ENCODE measurements around the gene PAK1. TPM values are rescaled to one million over a fixed set of nuclear protein-coding genes. Genes with fewer than 3 reads are reported as not detected.

The PAK1 gene
- total and polyA plus RNA-seq, 12 donors: 12.4 to 31.5 (median 23.4) TPM

GRCh38 chr11:77403211-77403610, 70.7 kb downstream of the PAK1 start:
- TF ChIP-seq CTCF (IDR thresholded peaks at IDR 0.05) (no peak), POLR2A (IDR thresholded peaks at IDR 0.05) (no peak)
- Histone ChIP-seq H3K36me3 (replicated peaks in 1 of 2) (no peaks in the 10 kb centered on the region), H3K4me3 (no peak overlapping the region), H3K27ac (no peak overlapping the region), H3K9me3 (replicated peaks in 1 of 3) (no peaks in the 10 kb centered on the region), H3K27me3 (no peaks in the 10 kb centered on the region), H3K4me1 (replicated peaks in 1 of 2) (peaks cover 5 to 12% of the 10 kb centered on the region in 2 donors)
- intact Hi-C loops (cut with DNase I): no loop called here
- 96 to 100% (median 97%) methylated on average over 1 of the region's 1 CpG for WGBS, 4 donors
- DNase-seq: no peak

- no peak for TF ChIP-seq POLR2A (IDR thresholded peaks at IDR 0.05)
- 85 to 95% (median 89%) methylated on average over 3 of the region's 3 CpGs for WGBS, 4 donors
- Histone ChIP-seq H3K9me3 (replicated peaks in 1 of 3) (no peaks in the 10 kb centered on the region), H3K36me3 (replicated peaks in 1 of 2) (no peaks in the 10 kb centered on the region), H3K4me3 (no peak overlapping the region), H3K4me1 (replicated peaks in 1 of 2) (peaks cover 2% of the 10 kb centered on the region in 2 donors), H3K27me3 (no peaks in the 10 kb centered on the region), H3K27ac (no peak overlapping the region)
- no peak for DNase-seq
- intact Hi-C loops (cut with DNase I): no loop called here
Measured at GRCh38 chr11:77402218-77402556, 71.7 kb downstream of the PAK1 start.

- intact Hi-C loops (cut with DNase I): no loop called here
- no peak for DNase-seq
- no peaks in the 10 kb centered on the region for H3K27me3 ChIP-seq
- H3K9me3 ChIP-seq (replicated peaks in 1 of 3): no peaks in the 10 kb centered on the region
- no peak overlapping the region for H3K27ac ChIP-seq
- no peak for TF ChIP-seq CTCF (IDR thresholded peaks at IDR 0.05)
- no peak for TF ChIP-seq POLR2A (IDR thresholded peaks at IDR 0.05)
- no peak overlapping the region for H3K4me3 ChIP-seq
- H3K36me3 ChIP-seq (replicated peaks in 1 of 2): no peaks in the 10 kb centered on the region
- no peaks in the 10 kb centered on the region for H3K4me1 ChIP-seq (replicated peaks in 1 of 2)
- 93 to 98% (median 96%) methylated on average over 2 of the region's 2 CpGs for WGBS, 4 donors
Measured at GRCh38 chr11:77401486-77402217, 72.2 kb downstream of the PAK1 start.

- Histone ChIP-seq H3K9me3 (replicated peaks in 1 of 3) (no peaks in the 10 kb centered on the region), H3K36me3 (replicated peaks in 1 of 2) (no peaks in the 10 kb centered on the region), H3K27me3 (no peaks in the 10 kb centered on the region), H3K27ac (no peak overlapping the region), H3K4me1 (replicated peaks in 1 of 2) (peaks cover 0 to 2% of the 10 kb centered on the region in 2 donors), H3K4me3 (no peak overlapping the region)
- no peak for TF ChIP-seq CTCF (IDR thresholded peaks at IDR 0.05)
- no peak for TF ChIP-seq POLR2A (IDR thresholded peaks at IDR 0.05)
- no peak for DNase-seq
- intact Hi-C loops (cut with DNase I): no loop called here
- WGBS, 4 donors: 87 to 90% (median 89%) methylated on average over 5 of the region's 5 CpGs
Measured at GRCh38 chr11:77400775-77401449, 73.0 kb downstream of the PAK1 start.
